SK-N-SH (cell line): ENCODE measurements around the gene CIITA. TPM values are rescaled to one million over a fixed set of nuclear protein-coding genes. Genes with fewer than 3 reads are reported as not detected.

ENCODE experiments used
- CTCF ChIA-PET: fragments of 300-600, 350-600 bp; formaldehyde crosslinking; extraction: SDS; loops from one replicate; lab custom pipeline; 2021; lab: Yijun Ruan, JAX
- POLR2A ChIA-PET: fragments of 350-600 bp; sonication (Branson Sonifier 250); formaldehyde crosslinking; extraction: SDS; loops from one replicate; lab custom pipeline; 2020; ENCODE audit warnings: antibody characterized with exemption, inconsistent platforms; lab: Yijun Ruan, JAX
- DNase-seq: peaks from one replicate; pipeline ENCODE4 v3.0.0; 2012
- H2AFZ ChIP-seq: fragments of 200-600 bp; sonication (generic); 2 replicates; pipeline ENCODE4 v1.8.1; 2016; ENCODE audit warnings: antibody characterized with exemption, mild to moderate bottlenecking, low read depth
- H3F3A ChIP-seq: fragments of 200-600 bp; sonication (generic); replicated peaks from 2 replicates; pipeline ENCODE3; 2016; ENCODE audit warnings: antibody characterized with exemption, mild to moderate bottlenecking; ENCODE audit not compliant: insufficient read depth
- H3K27ac ChIP-seq, 2 experiments: fragments of 200-500 bp in 1 of 2; fragments of 200-600 bp in 1 of 2; sonication (Bioruptor generic) in 1 of 2; sonication (generic), shearing (Covaris generic) in 1 of 2; 2 replicates each; pipeline versions ENCODE4 v1.5.1 to v1.6.1; 2014 to 2016; ENCODE audit warnings: low read depth in 2 of 2, inconsistent platforms in 1 of 2, low read length in 1 of 2, mild to moderate bottlenecking in 1 of 2, mixed read lengths in 1 of 2
- H3K27me3 ChIP-seq: fragments of 200-600 bp; sonication (generic), shearing (Covaris generic); 2 replicates; pipeline ENCODE4 v1.6.1; 2016; ENCODE audit warnings: mixed run types; ENCODE audit not compliant: insufficient read depth
- H3K36me3 ChIP-seq, 2 experiments: fragments of 200-500 bp in 1 of 2; fragments of 200-600 bp in 1 of 2; sonication (Bioruptor generic) in 1 of 2; sonication (generic) in 1 of 2; replicated peaks in 1 of 2; 2 replicates each; pipeline versions ENCODE3 to v1.5.1; 2014 to 2016; ENCODE audit warnings: low read length in 1 of 2, mild to moderate bottlenecking in 1 of 2; ENCODE audit not compliant: insufficient read depth in 2 of 2, control insufficient read depth in 1 of 2
- H3K4me1 ChIP-seq, 2 experiments: fragments of 200-500 bp in 1 of 2; fragments of 200-600 bp in 1 of 2; sonication (Bioruptor generic) in 1 of 2; sonication (generic), shearing (Covaris generic) in 1 of 2; 2 replicates each; pipeline versions ENCODE4 v1.5.1 to v1.6.1; 2014 to 2016; ENCODE audit warnings: low read depth in 1 of 2, low read length in 1 of 2, mixed run types in 1 of 2; ENCODE audit not compliant: insufficient read depth in 2 of 2, control insufficient read depth in 1 of 2
- H3K4me2 ChIP-seq: fragments of 200-600 bp; sonication (generic), shearing (Covaris generic); 2 replicates; pipeline ENCODE4 v1.6.1; 2017; ENCODE audit warnings: mixed run types
- H3K4me3 ChIP-seq, 2 experiments: fragments of 200-500 bp in 1 of 2; fragments of 200-600 bp in 1 of 2; sonication (Bioruptor generic) in 1 of 2; sonication (generic), shearing (Covaris generic) in 1 of 2; 2 replicates each; pipeline versions ENCODE4 v1.5.1 to v1.8.1; 2014 to 2016; ENCODE audit warnings: low read depth in 2 of 2, inconsistent platforms in 1 of 2, low read length in 1 of 2, mild to moderate bottlenecking in 1 of 2, mixed read lengths in 1 of 2, moderate library complexity in 1 of 2
- H3K79me2 ChIP-seq: fragments of 200-600 bp; sonication (generic); 2 replicates; pipeline ENCODE4 v1.8.1; 2017; ENCODE audit warnings: mild to moderate bottlenecking; ENCODE audit not compliant: insufficient read depth
- H3K9ac ChIP-seq: fragments of 200-600 bp; sonication (generic); 2 replicates; pipeline ENCODE4 v1.6.1; 2017; ENCODE audit warnings: mixed run types
- H3K9me2 ChIP-seq: fragments of 200-600 bp; sonication (generic); 2 replicates; pipeline ENCODE4 v1.6.1; 2017; ENCODE audit warnings: mixed run types
- H3K9me3 ChIP-seq: fragments of 200-600 bp; sonication (generic); 2 replicates; pipeline ENCODE4 v1.6.1; 2017; ENCODE audit warnings: mixed run types, mild to moderate bottlenecking, moderate library complexity
- H4K20me1 ChIP-seq: fragments of 200-600 bp; sonication (generic); 2 replicates; pipeline ENCODE4 v1.6.1; 2017; ENCODE audit warnings: mild to moderate bottlenecking, mixed run types; ENCODE audit not compliant: insufficient read depth
- CHD2 ChIP-seq: fragments of 150-350 bp; IDR thresholded peaks from 2 replicates; pipeline ENCODE4 v1.6.1; 2018; ENCODE audit warnings: low read length; ENCODE audit not compliant: partially characterized antibody
- EP300 ChIP-seq, 2 experiments: IDR thresholded peaks; 2 replicates each; pipeline versions ENCODE4 v1.4.0 to v1.6.1; 2012; ENCODE audit warnings: borderline replicate concordance in 1 of 2, low read depth in 1 of 2, low read length in 1 of 2
- EZH2phosphoT487 ChIP-seq: fragments of 200-600 bp; sonication (generic); IDR thresholded peaks from 2 replicates; pipeline ENCODE4 v1.6.1; 2017; ENCODE audit warnings: low read depth, mixed run types, mild to moderate bottlenecking, antibody characterized with exemption, moderate library complexity, borderline replicate concordance
- GABPA ChIP-seq: IDR thresholded peaks from 2 replicates; pipeline ENCODE4 v1.4.0; 2012; ENCODE audit warnings: low read depth, mild to moderate bottlenecking
- GATA2 ChIP-seq: sonication (generic); formaldehyde crosslinking; IDR thresholded peaks from 2 replicates; pipeline ENCODE4 v1.5.0; 2020; ENCODE audit warnings: mild to moderate bottlenecking, missing genetic modification reagents
- NRF1 ChIP-seq: IDR thresholded peaks from 2 replicates; pipeline ENCODE4 v1.6.1; 2012; ENCODE audit warnings: low read depth, mild to moderate bottlenecking, low read length
- RAD21 ChIP-seq: IDR thresholded peaks from 2 replicates; pipeline ENCODE4 v1.6.1; 2012; ENCODE audit warnings: mild to moderate bottlenecking, low read length
- RCOR1 ChIP-seq: fragments of 150-350 bp; IDR thresholded peaks from 2 replicates; pipeline ENCODE4 v1.6.1; 2017; ENCODE audit warnings: antibody characterized with exemption, low read length
- SIN3A ChIP-seq: IDR thresholded peaks from 2 replicates; pipeline ENCODE4 v1.6.1; 2012; ENCODE audit warnings: low read depth, mild to moderate bottlenecking, low read length, moderate library complexity, borderline replicate concordance
- TAF1 ChIP-seq: IDR thresholded peaks from 2 replicates; pipeline ENCODE4 v1.6.1; 2012; ENCODE audit warnings: low read depth, mild to moderate bottlenecking, low read length, moderate library complexity, borderline replicate concordance
- TCF12 ChIP-seq: IDR thresholded peaks from 2 replicates; pipeline ENCODE4 v1.4.0; 2012
- YY1 ChIP-seq: IDR thresholded peaks from 2 replicates; pipeline ENCODE4 v1.4.0; 2012; ENCODE audit warnings: low read depth, mild to moderate bottlenecking
- WGBS: methylation state at CpG from one replicate; pipeline ENCODE4 v1.1.6; 2017; ENCODE audit warnings: low lambda C conversion rate; 5-methylcytosine and 5-hydroxymethylcytosine counted together
- polyA plus RNA-seq, 3 experiments: library from polyadenylated mRNA; depleted of rRNA; stranded (reverse); fragments of >200 nt; gene quantifications; 2 replicates each; pipeline ENCODE4 v1.2.3, GENCODE V29; 2012
- TF ChIP-seq, protein P1 (sequence below): IDR thresholded peaks from 2 replicates; pipeline ENCODE4 v1.4.0; 2012; ENCODE audit warnings: low read depth, borderline replicate concordance
- TF ChIP-seq, protein P2 (sequence below): IDR thresholded peaks from 2 replicates; pipeline ENCODE4; 2012
- TF ChIP-seq, protein P3 (sequence below): fragments of 200-600 bp; sonication (generic); IDR thresholded peaks from 2 replicates; pipeline ENCODE4 v1.6.1; 2017; ENCODE audit warnings: antibody characterized with exemption, mild to moderate bottlenecking, moderate library complexity
- TF ChIP-seq, protein P4 (sequence below): IDR thresholded peaks from 2 replicates; pipeline ENCODE4 v1.6.1; 2012; ENCODE audit warnings: mild to moderate bottlenecking, low read depth, low read length, moderate library complexity

CIITA gene
- polyA plus RNA-seq, 1 of the 3 experiments (the other 2 are of a cell fraction): 0.23 TPM

DNA sequence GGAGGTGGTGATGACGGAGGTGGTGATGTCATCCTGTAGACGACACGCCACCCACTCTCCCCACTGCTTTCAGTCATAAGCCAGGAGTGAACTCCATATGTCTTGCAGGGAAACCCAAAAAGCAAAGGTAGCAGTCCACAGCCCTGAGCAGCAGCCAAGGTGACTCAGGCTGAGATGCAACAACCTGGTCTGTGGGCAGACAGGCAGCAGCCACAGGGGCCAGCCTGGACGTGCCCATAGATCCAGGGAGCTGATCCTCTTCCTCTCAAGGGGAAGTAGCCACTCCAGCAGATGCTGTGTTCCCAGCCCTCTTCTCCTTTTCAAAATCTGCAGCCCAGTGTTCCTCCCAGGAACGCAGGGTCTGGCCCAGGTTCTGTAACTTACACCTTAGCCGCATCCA, 17.3 kb upstream of the CIITA start:
- Histone ChIP-seq H3K4me1 (peaks cover 0 to 9% of the 10 kb centered on the region in 2 experiments; a peak in 2 of 4 replicates), H3K9ac (no peak overlapping the region), H3K27me3 (no peaks in the 10 kb centered on the region), H3F3A (peaks cover 10% of the 10 kb centered on the region), H3K36me3 (no peaks in the 10 kb centered on the region), H3K4me2 (no peak overlapping the region), H3K27ac (no peak overlapping the region), H3K79me2 (no peaks in the 10 kb centered on the region), H3K4me3 (no peak overlapping the region), H3K9me3 (no peaks in the 10 kb centered on the region), H2AFZ (no peak overlapping the region), H3K9me2 (no peaks in the 10 kb centered on the region), H4K20me1 (no peaks in the 10 kb centered on the region)
- no peak for DNase-seq
- 70% methylated on average over 5 of the region's 6 CpGs for WGBS
- TF ChIP-seq, protein P1, sequence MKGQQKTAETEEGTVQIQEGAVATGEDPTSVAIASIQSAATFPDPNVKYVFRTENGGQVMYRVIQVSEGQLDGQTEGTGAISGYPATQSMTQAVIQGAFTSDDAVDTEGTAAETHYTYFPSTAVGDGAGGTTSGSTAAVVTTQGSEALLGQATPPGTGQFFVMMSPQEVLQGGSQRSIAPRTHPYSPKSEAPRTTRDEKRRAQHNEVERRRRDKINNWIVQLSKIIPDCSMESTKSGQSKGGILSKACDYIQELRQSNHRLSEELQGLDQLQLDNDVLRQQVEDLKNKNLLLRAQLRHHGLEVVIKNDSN: no peak
- no peak for TF ChIP-seq GABPA
- TF ChIP-seq SIN3A: no peak
- TF ChIP-seq, protein P2, sequence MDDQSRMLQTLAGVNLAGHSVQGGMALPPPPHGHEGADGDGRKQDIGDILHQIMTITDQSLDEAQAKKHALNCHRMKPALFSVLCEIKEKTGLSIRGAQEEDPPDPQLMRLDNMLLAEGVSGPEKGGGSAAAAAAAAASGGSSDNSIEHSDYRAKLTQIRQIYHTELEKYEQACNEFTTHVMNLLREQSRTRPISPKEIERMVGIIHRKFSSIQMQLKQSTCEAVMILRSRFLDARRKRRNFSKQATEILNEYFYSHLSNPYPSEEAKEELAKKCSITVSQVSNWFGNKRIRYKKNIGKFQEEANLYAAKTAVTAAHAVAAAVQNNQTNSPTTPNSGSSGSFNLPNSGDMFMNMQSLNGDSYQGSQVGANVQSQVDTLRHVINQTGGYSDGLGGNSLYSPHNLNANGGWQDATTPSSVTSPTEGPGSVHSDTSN: no peak
- TF ChIP-seq, protein P3, sequence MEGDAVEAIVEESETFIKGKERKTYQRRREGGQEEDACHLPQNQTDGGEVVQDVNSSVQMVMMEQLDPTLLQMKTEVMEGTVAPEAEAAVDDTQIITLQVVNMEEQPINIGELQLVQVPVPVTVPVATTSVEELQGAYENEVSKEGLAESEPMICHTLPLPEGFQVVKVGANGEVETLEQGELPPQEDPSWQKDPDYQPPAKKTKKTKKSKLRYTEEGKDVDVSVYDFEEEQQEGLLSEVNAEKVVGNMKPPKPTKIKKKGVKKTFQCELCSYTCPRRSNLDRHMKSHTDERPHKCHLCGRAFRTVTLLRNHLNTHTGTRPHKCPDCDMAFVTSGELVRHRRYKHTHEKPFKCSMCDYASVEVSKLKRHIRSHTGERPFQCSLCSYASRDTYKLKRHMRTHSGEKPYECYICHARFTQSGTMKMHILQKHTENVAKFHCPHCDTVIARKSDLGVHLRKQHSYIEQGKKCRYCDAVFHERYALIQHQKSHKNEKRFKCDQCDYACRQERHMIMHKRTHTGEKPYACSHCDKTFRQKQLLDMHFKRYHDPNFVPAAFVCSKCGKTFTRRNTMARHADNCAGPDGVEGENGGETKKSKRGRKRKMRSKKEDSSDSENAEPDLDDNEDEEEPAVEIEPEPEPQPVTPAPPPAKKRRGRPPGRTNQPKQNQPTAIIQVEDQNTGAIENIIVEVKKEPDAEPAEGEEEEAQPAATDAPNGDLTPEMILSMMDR: no peak
- no peak for TF ChIP-seq NRF1
- TF ChIP-seq, protein P4, sequence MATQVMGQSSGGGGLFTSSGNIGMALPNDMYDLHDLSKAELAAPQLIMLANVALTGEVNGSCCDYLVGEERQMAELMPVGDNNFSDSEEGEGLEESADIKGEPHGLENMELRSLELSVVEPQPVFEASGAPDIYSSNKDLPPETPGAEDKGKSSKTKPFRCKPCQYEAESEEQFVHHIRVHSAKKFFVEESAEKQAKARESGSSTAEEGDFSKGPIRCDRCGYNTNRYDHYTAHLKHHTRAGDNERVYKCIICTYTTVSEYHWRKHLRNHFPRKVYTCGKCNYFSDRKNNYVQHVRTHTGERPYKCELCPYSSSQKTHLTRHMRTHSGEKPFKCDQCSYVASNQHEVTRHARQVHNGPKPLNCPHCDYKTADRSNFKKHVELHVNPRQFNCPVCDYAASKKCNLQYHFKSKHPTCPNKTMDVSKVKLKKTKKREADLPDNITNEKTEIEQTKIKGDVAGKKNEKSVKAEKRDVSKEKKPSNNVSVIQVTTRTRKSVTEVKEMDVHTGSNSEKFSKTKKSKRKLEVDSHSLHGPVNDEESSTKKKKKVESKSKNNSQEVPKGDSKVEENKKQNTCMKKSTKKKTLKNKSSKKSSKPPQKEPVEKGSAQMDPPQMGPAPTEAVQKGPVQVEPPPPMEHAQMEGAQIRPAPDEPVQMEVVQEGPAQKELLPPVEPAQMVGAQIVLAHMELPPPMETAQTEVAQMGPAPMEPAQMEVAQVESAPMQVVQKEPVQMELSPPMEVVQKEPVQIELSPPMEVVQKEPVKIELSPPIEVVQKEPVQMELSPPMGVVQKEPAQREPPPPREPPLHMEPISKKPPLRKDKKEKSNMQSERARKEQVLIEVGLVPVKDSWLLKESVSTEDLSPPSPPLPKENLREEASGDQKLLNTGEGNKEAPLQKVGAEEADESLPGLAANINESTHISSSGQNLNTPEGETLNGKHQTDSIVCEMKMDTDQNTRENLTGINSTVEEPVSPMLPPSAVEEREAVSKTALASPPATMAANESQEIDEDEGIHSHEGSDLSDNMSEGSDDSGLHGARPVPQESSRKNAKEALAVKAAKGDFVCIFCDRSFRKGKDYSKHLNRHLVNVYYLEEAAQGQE: no peak
- TF ChIP-seq RAD21: no peak
- no peak for TF ChIP-seq CHD2
- no peak for TF ChIP-seq TAF1
- no peak for TF ChIP-seq EZH2phosphoT487
- no peak for TF ChIP-seq TCF12
- TF ChIP-seq YY1: no peak
- TF ChIP-seq EP300 (IDR thresholded peaks at IDR 0.05; ENCODE audit: borderline replicate concordance in 1 of 2, low read depth in 1 of 2, low read length in 1 of 2): no peak
- TF ChIP-seq RCOR1: no peak
- TF ChIP-seq GATA2 (CRISPR knock-in tag): no peak
- ChIA-PET CTCF (no interaction called here), POLR2A (no interaction called here)
